Stimulated activated CD4-positive, alpha-beta T cell treated with anti-CD3 and anti-CD28 coated beads, TNF-alpha, amount 100 ng/mL, for 24 hours (primary cell): ENCODE data around the gene MS4A10.

ENCODE experiments used
- DNase-seq, 3 experiments: peaks; one replicate each; pipeline ENCODE4 v3.0.0-alpha.2; 2020; ENCODE audit warnings: low read depth in 3 of 3

MS4A10 gene

DNA sequence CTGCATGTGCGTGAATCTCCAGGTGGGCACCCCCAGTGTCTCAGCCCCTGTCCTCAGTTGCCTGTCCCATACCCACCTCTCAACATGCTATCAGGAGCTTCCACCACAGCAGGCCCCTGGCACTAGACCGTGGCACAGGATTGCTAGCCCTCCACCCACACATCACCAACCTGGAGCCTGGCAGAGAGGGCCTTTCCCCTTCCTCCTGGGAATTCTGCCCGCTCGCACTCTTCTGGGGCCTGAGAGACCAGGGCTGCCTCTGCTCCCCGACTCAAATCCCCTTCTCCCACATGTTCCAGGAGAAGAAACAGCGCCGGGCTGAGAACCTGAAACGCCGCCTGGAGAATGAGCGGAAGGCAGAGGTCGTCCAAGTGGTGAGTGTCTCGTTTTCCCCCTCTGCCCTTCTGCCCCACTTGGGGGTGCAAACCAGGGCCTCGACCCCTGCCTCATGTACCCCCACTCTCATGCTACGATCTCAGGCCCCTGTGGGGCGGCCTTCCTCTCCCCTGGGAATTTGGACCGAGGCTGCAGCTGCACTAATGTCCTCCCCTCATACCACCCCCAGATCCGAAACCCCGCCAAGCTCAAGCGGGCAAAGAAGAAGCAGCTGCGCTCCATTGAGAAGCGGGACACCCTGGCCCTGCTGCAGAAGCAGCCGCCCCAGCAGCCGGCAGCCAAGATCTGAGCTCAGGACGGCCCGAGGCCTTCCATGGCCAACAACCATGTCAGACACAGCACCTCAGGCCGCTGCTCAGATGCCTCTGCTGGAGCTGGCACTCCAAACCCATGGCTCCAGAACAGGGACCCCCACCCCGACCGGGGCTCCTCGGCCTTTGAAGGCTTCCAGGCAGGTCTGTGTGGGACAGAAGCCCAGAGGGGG is 64.7 kb downstream of the MS4A10 start:
- DNase-seq, result no peak
